ENCODE results near the gene ADA. TPM values are rescaled to one million over a fixed set of nuclear protein-coding genes. Genes with fewer than 3 reads are reported as not detected.
A peak's percentile ranks its signal among the peaks of the same experiment; 100 is the strongest.

The ADA gene
- total and polyA plus RNA-seq, 3 experiments from 2014 or later, result 21.1 to 56.4 (median 21.3) TPM

DNA sequence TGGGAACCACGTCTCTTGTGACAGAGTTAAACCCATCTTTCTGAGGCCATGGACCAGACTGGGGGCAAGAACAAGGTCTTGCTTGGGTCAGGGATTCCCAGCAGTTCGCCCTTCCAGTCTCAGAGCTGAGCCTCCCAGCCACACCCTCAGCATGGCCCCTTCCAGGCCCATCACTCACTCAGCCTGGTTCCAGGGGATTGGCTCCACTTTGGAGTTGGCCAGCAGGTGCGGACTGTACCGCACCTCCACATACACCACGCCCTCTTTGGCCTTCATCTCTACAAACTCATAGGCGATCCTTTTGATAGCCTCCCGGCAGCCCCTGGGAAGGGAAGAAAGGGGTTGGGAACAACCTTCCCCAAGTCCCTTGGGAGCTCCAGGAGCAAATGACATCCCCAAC lies 25.2 kb downstream of the ADA start:
- POLR2A ChIA-PET, result no interaction called here
- Mint-ChIP-seq H3K4me1 (peaks cover 0 to 5% (median 4%) of the 10 kb centered on the region in 3 donors), H3K27ac (peak overlapping the region in 3 of 8 donors; percentile 12 to 89 (median 72)), H3K36me3 (peaks cover 16 to 78% (median 24%) of the 10 kb centered on the region in 3 donors), H3K4me3 (no peak overlapping the region), H3K27me3 (no peaks in the 10 kb centered on the region), H3K9me3 (no peaks in the 10 kb centered on the region)
- DNase-seq, result no peak
- Histone ChIP-seq H3K9me3 (ENCODE audit: low read length) (no peaks in the 10 kb centered on the region), H3K4me3 (ENCODE audit: low read length) (no peak overlapping the region), H3K4me1 (ENCODE audit: insufficient read depth, low read length) (no peaks in the 10 kb centered on the region), H3K27ac (ENCODE audit: low read depth, low read length) (no peak overlapping the region), H3K27me3 (ENCODE audit: insufficient read depth, low read length, poor library complexity, severe bottlenecking) (no peaks in the 10 kb centered on the region), H3K36me3 (ENCODE audit: insufficient read depth, low read length) (peaks cover 34% of the 10 kb centered on the region)
- CTCF ChIA-PET, result interaction anchor here (0.7 to 0.9 kb wide), 3 partner anchors 9 to 16 kb away, joined by 3 to 4 read pairs (median 3); no protein-coding TSS in a partner anchor

- no peaks in the 10 kb centered on the region for H3K27me3 ChIP-seq (ENCODE audit: insufficient read depth, low read length, poor library complexity, severe bottlenecking)
- no peak overlapping the region for H3K27ac ChIP-seq (ENCODE audit: low read depth, low read length)
- CTCF ChIA-PET, result no interaction called here
- no peak overlapping the region for H3K4me3 ChIP-seq (ENCODE audit: low read length)
- no peaks in the 10 kb centered on the region for H3K9me3 Mint-ChIP-seq
- POLR2A ChIA-PET, result no interaction called here
- peaks cover 0 to 4% (median 4%) of the 10 kb centered on the region in 3 donors for H3K4me1 Mint-ChIP-seq
- peaks cover 40% of the 10 kb centered on the region for H3K36me3 ChIP-seq (ENCODE audit: insufficient read depth, low read length)
- no peak for DNase-seq
- no peaks in the 10 kb centered on the region for H3K27me3 Mint-ChIP-seq
- H3K27ac Mint-ChIP-seq, result peak overlapping the region in 2 of 8 donors; percentile 17 to 36
- peaks cover 16 to 82% (median 29%) of the 10 kb centered on the region in 3 donors for H3K36me3 Mint-ChIP-seq
- no peak overlapping the region for H3K4me3 Mint-ChIP-seq
- no peaks in the 10 kb centered on the region for H3K4me1 ChIP-seq (ENCODE audit: insufficient read depth, low read length)
- H3K9me3 ChIP-seq (ENCODE audit: low read length), result no peaks in the 10 kb centered on the region
Measured at GRCh38 chr20:44625361-44625760, 26.1 kb downstream of the ADA start.

- Histone ChIP-seq H3K27ac (ENCODE audit: low read depth, low read length) (no peak overlapping the region), H3K27me3 (ENCODE audit: insufficient read depth, low read length, poor library complexity, severe bottlenecking) (no peaks in the 10 kb centered on the region), H3K36me3 (ENCODE audit: insufficient read depth, low read length) (peaks cover 44% of the 10 kb centered on the region), H3K9me3 (ENCODE audit: low read length) (no peaks in the 10 kb centered on the region), H3K4me1 (ENCODE audit: insufficient read depth, low read length) (no peaks in the 10 kb centered on the region), H3K4me3 (ENCODE audit: low read length) (no peak overlapping the region)
- Mint-ChIP-seq H3K4me1 (peaks cover under 1 to 4% (median 3%) of the 10 kb centered on the region in 3 donors), H3K9me3 (no peaks in the 10 kb centered on the region), H3K27me3 (no peaks in the 10 kb centered on the region), H3K36me3 (peaks cover 18 to 85% (median 35%) of the 10 kb centered on the region in 3 donors), H3K27ac (peak overlapping the region in 2 of 8 donors; percentile 36 to 70), H3K4me3 (no peak overlapping the region)
- POLR2A ChIA-PET, result no interaction called here
- no peak for DNase-seq
- CTCF ChIA-PET, result interaction anchor here (1.4 kb wide), 1 partner anchor 18 kb away, joined by 4 read pairs; no protein-coding TSS in a partner anchor
Measured at GRCh38 chr20:44624743-44625271, 26.7 kb downstream of the ADA start.

- no peaks in the 10 kb centered on the region for H3K27me3 Mint-ChIP-seq
- no peaks in the 10 kb centered on the region for H3K9me3 ChIP-seq (ENCODE audit: low read length)
- no peaks in the 10 kb centered on the region for H3K9me3 Mint-ChIP-seq
- no peak overlapping the region for H3K27ac Mint-ChIP-seq
- CTCF ChIA-PET, result interaction anchor here (1.3 to 1.4 kb wide), 2 partner anchors 13 to 19 kb away, joined by 4 read pairs; no protein-coding TSS in a partner anchor
- POLR2A ChIA-PET, result no interaction called here
- no peak overlapping the region for H3K4me3 ChIP-seq (ENCODE audit: low read length)
- H3K27me3 ChIP-seq (ENCODE audit: insufficient read depth, low read length, poor library complexity, severe bottlenecking), result no peaks in the 10 kb centered on the region
- H3K36me3 ChIP-seq (ENCODE audit: insufficient read depth, low read length), result peaks cover 45% of the 10 kb centered on the region
- no peaks in the 10 kb centered on the region for H3K4me1 ChIP-seq (ENCODE audit: insufficient read depth, low read length)
- DNase-seq, result no peak
- H3K27ac ChIP-seq (ENCODE audit: low read depth, low read length), result no peak overlapping the region
- peaks cover 7 to 10% (median 7%) of the 10 kb centered on the region in 3 donors for H3K4me1 Mint-ChIP-seq
- H3K36me3 Mint-ChIP-seq, result peaks cover 24 to 90% (median 39%) of the 10 kb centered on the region in 3 donors
- H3K4me3 Mint-ChIP-seq, result no peak overlapping the region
Measured at GRCh38 chr20:44624152-44624551, 27.3 kb downstream of the ADA start.

GRCh38 chr20:44622501-44623270 lies 28.8 kb downstream of the ADA start:
- ChIA-PET CTCF (no interaction called here), POLR2A (no interaction called here)

GRCh38 chr20:44621939-44622338 lies 29.6 kb downstream of the ADA start:
- peaks cover 22 to 83% (median 39%) of the 10 kb centered on the region in 3 donors for H3K36me3 Mint-ChIP-seq
- Histone ChIP-seq H3K36me3 (ENCODE audit: insufficient read depth, low read length) (peaks cover 41% of the 10 kb centered on the region), H3K27me3 (ENCODE audit: insufficient read depth, low read length, poor library complexity, severe bottlenecking) (no peaks in the 10 kb centered on the region), H3K27ac (ENCODE audit: low read depth, low read length) (no peak overlapping the region), H3K4me3 (ENCODE audit: low read length) (no peak overlapping the region), H3K9me3 (ENCODE audit: low read length) (no peaks in the 10 kb centered on the region), H3K4me1 (ENCODE audit: insufficient read depth, low read length) (peaks cover 21% of the 10 kb centered on the region)
- no peaks in the 10 kb centered on the region for H3K9me3 Mint-ChIP-seq
- H3K4me1 Mint-ChIP-seq, result peaks cover 18 to 31% (median 23%) of the 10 kb centered on the region in 3 donors
- ChIA-PET CTCF (no interaction called here), POLR2A (no interaction called here)
- peak overlapping the region in 2 of 8 donors; percentile 52 to 74 for H3K27ac Mint-ChIP-seq
- H3K4me3 Mint-ChIP-seq, result no peak overlapping the region
- DNase-seq, result no peak
- no peaks in the 10 kb centered on the region for H3K27me3 Mint-ChIP-seq

More at GRCh38 chr20:44622501-44623270, 28.8 kb downstream of the ADA start:
- Mint-ChIP-seq H3K27me3 (no peaks in the 10 kb centered on the region), H3K36me3 (peaks cover 22 to 88% (median 39%) of the 10 kb centered on the region in 3 donors), H3K9me3 (no peaks in the 10 kb centered on the region), H3K4me3 (no peak overlapping the region), H3K4me1 (peaks cover 20 to 25% (median 21%) of the 10 kb centered on the region in 3 donors), H3K27ac (no peak overlapping the region)
- H3K4me1 ChIP-seq (ENCODE audit: insufficient read depth, low read length), result peaks cover 13% of the 10 kb centered on the region
- H3K27ac ChIP-seq (ENCODE audit: low read depth, low read length), result no peak overlapping the region
- no peak for DNase-seq
- H3K36me3 ChIP-seq (ENCODE audit: insufficient read depth, low read length), result peaks cover 41% of the 10 kb centered on the region
- no peaks in the 10 kb centered on the region for H3K27me3 ChIP-seq (ENCODE audit: insufficient read depth, low read length, poor library complexity, severe bottlenecking)
- H3K4me3 ChIP-seq (ENCODE audit: low read length), result no peak overlapping the region
- H3K9me3 ChIP-seq (ENCODE audit: low read length), result no peaks in the 10 kb centered on the region

DNA sequence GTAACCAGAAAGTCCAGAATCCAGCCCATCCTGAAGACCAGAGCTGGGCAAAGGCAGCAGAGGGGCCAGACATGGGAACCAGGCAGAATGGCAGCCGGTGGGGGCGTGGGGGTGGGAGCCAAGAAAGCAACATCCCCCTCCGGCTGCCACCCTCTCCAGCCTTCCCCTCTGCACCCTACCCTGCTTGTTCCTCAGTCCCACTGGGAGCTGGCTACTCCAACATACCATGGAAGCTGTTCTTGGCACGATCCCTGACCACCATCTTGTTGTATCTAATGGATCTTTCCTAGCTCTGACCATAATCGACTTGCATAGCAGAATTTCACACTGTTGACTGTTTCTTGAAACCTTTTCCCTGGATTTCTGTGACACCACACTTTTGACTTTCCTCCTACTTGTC lies 30.2 kb downstream of the ADA start:
- POLR2A ChIA-PET, result no interaction called here
- H3K36me3 Mint-ChIP-seq, result peaks cover 22 to 77% (median 39%) of the 10 kb centered on the region in 3 donors
- no peak for DNase-seq

DNA sequence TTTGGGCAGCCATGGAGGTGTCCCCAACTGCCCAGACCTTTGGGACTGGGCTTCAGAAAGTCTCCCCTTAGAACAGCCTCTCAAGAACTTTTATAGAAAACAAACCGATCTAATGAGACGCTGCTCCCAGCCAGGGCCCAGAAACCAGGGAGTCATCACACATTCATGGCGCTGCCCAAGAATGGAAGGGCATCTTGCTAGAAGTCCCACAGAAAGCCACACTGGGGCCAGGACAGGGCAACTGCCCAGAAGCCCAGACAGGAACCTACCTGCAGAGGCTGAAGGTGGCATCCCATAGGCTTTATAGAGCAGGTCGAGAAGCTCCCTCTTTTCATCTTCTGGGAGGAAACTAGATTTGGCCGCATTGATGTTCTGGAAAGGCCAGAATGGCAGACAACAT lies 31.5 kb downstream of the ADA start:
- H3K4me1 ChIP-seq (ENCODE audit: insufficient read depth, low read length), result peaks cover 33% of the 10 kb centered on the region
- Mint-ChIP-seq H3K4me3 (no peak overlapping the region), H3K9me3 (no peaks in the 10 kb centered on the region), H3K4me1 (peaks cover 33 to 44% (median 38%) of the 10 kb centered on the region in 3 donors), H3K27ac (peak overlapping the region in 4 of 8 donors; percentile 28 to 69 (median 66)), H3K36me3 (peaks cover 21 to 70% (median 39%) of the 10 kb centered on the region in 3 donors), H3K27me3 (no peaks in the 10 kb centered on the region)
- H3K4me3 ChIP-seq (ENCODE audit: low read length), result no peak overlapping the region
- H3K27ac ChIP-seq (ENCODE audit: low read depth, low read length), result no peak overlapping the region
- POLR2A ChIA-PET, result no interaction called here
- CTCF ChIA-PET, result no interaction called here
- DNase-seq, result no peak
- H3K9me3 ChIP-seq (ENCODE audit: low read length), result no peaks in the 10 kb centered on the region
- peaks cover 29% of the 10 kb centered on the region for H3K36me3 ChIP-seq (ENCODE audit: insufficient read depth, low read length)
- H3K27me3 ChIP-seq (ENCODE audit: insufficient read depth, low read length, poor library complexity, severe bottlenecking), result no peaks in the 10 kb centered on the region

More for the DNA sequence above, 30.2 kb downstream of the ADA start:
- peaks cover 21% of the 10 kb centered on the region for H3K4me1 ChIP-seq (ENCODE audit: insufficient read depth, low read length)
- Mint-ChIP-seq H3K9me3 (no peaks in the 10 kb centered on the region), H3K27me3 (no peaks in the 10 kb centered on the region), H3K27ac (peak overlapping the region in 3 of 8 donors; percentile 44 to 74 (median 52)), H3K4me3 (no peak overlapping the region), H3K4me1 (peaks cover 20 to 33% (median 25%) of the 10 kb centered on the region in 3 donors)
- H3K36me3 ChIP-seq (ENCODE audit: insufficient read depth, low read length), result peaks cover 41% of the 10 kb centered on the region
- H3K27ac ChIP-seq (ENCODE audit: low read depth, low read length), result no peak overlapping the region
- H3K27me3 ChIP-seq (ENCODE audit: insufficient read depth, low read length, poor library complexity, severe bottlenecking), result no peaks in the 10 kb centered on the region
- CTCF ChIA-PET, result no interaction called here
- H3K9me3 ChIP-seq (ENCODE audit: low read length), result no peaks in the 10 kb centered on the region
- H3K4me3 ChIP-seq (ENCODE audit: low read length), result no peak overlapping the region
